NT2/D1 (cell line): ENCODE results near the gene RGS21.
"Not testable (repeated sequence)": the region's sequence is repeated elsewhere in the genome, so short reads cannot be mapped to it uniquely, and the experiment has no call there.

Experiments used
- DNase-seq: peaks from one replicate; pipeline ENCODE4 v3.0.0-alpha.2; 2011; ENCODE audit warnings: low read depth, low spot score
- H3K27me3 ChIP-seq: 2 replicates; pipeline ENCODE4 v1.6.0; 2011; ENCODE audit warnings: mild to moderate bottlenecking; ENCODE audit not compliant: insufficient read length, insufficient read depth
- H3K36me3 ChIP-seq: 2 replicates; pipeline ENCODE4 v1.6.1; 2011; ENCODE audit warnings: mild to moderate bottlenecking, low read length, mixed read lengths; ENCODE audit not compliant: insufficient read depth, insufficient read length
- H3K4me1 ChIP-seq: 2 replicates; pipeline ENCODE4 v1.5.1; 2011; ENCODE audit not compliant: insufficient read depth, insufficient read length
- H3K4me3 ChIP-seq: 2 replicates; pipeline ENCODE4 v1.5.1; 2011; ENCODE audit warnings: low read depth; ENCODE audit not compliant: insufficient read length
- H3K9ac ChIP-seq: 2 replicates; pipeline ENCODE4 v1.6.0; 2011; ENCODE audit warnings: low read depth; ENCODE audit not compliant: insufficient read length
- H3K9me3 ChIP-seq: 2 replicates; pipeline ENCODE4 v1.5.1; 2011; ENCODE audit warnings: mild to moderate bottlenecking, low read length; ENCODE audit not compliant: insufficient read depth
- SUZ12 ChIP-seq: IDR thresholded peaks from 2 replicates; pipeline ENCODE4 v1.6.1; 2011; ENCODE audit not compliant: insufficient read length, insufficient read depth; ENCODE audit errors: extremely low read depth
- YY1 ChIP-seq: IDR thresholded peaks from 2 replicates; pipeline ENCODE4 v1.6.1; 2011; ENCODE audit not compliant: insufficient read length, insufficient read depth
- ZNF274 ChIP-seq: IDR thresholded peaks from 2 replicates; pipeline ENCODE4 v1.6.1; 2011; ENCODE audit warnings: mild to moderate bottlenecking, low read depth, low read length

RGS21 gene, protein sequence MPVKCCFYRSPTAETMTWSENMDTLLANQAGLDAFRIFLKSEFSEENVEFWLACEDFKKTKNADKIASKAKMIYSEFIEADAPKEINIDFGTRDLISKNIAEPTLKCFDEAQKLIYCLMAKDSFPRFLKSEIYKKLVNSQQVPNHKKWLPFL

DNA sequence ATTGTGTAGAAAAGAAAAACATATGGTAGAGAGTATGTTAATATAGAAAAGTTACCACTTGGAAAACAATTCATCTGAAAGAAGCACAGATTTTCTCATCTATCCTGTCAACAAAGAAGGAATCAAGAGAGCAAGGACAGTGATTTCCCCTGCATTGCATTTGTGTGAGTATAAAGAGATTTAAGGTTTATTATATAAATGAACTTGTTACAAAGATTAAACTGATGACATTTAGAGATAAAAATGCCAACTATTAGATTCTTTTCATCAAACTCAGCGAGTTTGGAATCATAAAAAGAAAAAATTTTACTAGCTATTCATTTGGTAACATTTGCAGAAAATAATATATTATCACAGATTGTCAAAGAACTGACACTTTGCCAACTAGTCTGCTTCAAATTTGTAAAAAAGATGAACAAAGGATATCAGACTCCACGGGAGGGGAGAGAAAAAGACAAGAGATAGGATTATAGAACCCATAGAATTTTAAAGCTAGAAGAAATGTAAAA is at the start of gene RGS21:
TSS of gene RGS21 (plus strand) at position 51 of the 509 bp plus-strand sequence. CDS start 26,045 bp downstream, outside the sequence.
- no peak for DNase-seq
- no peaks in the 10 kb centered on the region for H3K9me3 ChIP-seq
- H3K36me3 ChIP-seq: no peaks in the 10 kb centered on the region
- TF ChIP-seq ZNF274 (no peak), YY1 (no peak), SUZ12 (no peak)
- H3K27me3 ChIP-seq: no peaks in the 10 kb centered on the region
- H3K4me1 ChIP-seq: no peaks in the 10 kb centered on the region
- no peak within 1 kb of the TSS for H3K4me3 ChIP-seq
- no peak within 1 kb of the TSS for H3K9ac ChIP-seq

DNA sequence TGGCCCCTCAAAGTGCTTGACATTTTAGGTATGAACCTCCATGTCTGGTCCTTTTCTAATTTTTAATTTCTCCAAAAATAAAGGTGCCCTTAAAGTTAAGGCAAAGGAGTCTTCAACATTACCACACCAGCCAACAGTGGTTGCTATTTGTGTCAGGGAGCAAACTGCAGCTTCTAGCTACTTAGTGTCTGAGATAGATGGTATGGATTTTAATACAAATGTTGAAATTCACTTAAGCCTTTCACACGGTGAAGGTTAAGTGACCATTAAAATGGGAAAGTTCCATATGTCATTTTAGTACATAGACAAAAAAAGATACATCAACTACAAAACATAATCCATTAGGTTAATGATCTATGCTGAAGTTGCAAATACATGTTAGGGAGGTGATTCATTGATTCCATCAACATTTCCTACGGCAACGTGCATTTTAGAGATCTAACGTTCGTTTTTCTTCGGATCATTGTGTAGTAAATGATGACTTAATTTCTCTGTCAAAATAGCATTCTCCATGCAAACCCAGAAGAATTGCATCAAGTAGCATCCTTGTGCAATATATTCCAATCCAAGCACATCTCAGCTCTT is 48.2 kb upstream of the RGS21 start:
- no peak overlapping the region for H3K4me3 ChIP-seq
- no peak for DNase-seq
- H3K36me3 ChIP-seq: no peaks in the 10 kb centered on the region
- no peaks in the 10 kb centered on the region for H3K9me3 ChIP-seq
- no peaks in the 10 kb centered on the region for H3K4me1 ChIP-seq
- no peak overlapping the region for H3K9ac ChIP-seq
- H3K27me3 ChIP-seq: no peaks in the 10 kb centered on the region
- TF ChIP-seq SUZ12: no peak
- no peak for TF ChIP-seq YY1
- no peak for TF ChIP-seq ZNF274

DNA sequence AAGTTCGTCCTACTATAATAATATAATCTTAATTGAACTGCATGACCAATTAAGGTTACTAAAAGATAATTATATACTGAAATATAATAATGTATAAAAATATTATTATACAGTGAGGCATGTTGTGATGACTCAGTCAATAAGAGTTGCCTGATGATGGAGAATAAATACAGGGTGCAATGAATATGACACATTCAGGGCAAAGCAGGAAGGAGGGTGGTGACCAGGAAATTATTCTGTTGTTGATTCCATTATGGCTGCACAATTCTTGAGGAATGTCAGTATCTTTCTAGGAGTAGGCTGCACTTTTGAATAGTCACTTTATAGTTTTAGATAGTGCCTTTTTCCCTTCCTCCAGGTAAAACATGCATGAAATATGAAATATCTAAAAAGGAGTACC is 46.4 kb upstream of the RGS21 start:
- no peak for TF ChIP-seq SUZ12
- TF ChIP-seq ZNF274: no peak
- no peak for TF ChIP-seq YY1
- H3K9me3 ChIP-seq: no peaks in the 10 kb centered on the region
- H3K36me3 ChIP-seq: no peaks in the 10 kb centered on the region
- no peaks in the 10 kb centered on the region for H3K27me3 ChIP-seq
- no peak overlapping the region for H3K9ac ChIP-seq
- no peak for DNase-seq
- H3K4me1 ChIP-seq: no peaks in the 10 kb centered on the region
- no peak overlapping the region for H3K4me3 ChIP-seq

DNA sequence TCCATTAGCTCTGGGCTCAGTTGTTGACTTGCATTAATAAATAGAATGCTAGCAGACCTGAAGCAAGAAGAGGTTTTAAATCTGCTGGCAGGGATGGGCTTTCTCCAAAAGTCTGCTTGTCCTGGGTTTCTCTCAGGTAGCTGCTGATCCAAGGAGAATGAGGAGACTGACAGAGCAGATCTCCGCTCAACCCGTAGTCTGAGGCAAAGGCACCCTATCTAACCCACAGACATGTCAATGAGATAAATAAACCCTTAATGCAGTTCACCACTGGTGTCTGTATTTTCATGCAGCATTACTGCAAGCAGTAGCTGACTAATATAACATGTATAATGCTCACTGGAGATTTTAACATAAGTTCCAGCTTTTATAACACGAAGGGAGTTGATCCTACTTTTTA is 44.1 kb upstream of the RGS21 start:
- Histone ChIP-seq H3K36me3 (no peaks in the 10 kb centered on the region), H3K9ac (no peak overlapping the region), H3K9me3 (no peaks in the 10 kb centered on the region), H3K4me3 (no peak overlapping the region), H3K27me3 (no peaks in the 10 kb centered on the region), H3K4me1 (no peaks in the 10 kb centered on the region)
- no peak for DNase-seq
- TF ChIP-seq ZNF274 (no peak), SUZ12 (no peak), YY1 (no peak)

DNA sequence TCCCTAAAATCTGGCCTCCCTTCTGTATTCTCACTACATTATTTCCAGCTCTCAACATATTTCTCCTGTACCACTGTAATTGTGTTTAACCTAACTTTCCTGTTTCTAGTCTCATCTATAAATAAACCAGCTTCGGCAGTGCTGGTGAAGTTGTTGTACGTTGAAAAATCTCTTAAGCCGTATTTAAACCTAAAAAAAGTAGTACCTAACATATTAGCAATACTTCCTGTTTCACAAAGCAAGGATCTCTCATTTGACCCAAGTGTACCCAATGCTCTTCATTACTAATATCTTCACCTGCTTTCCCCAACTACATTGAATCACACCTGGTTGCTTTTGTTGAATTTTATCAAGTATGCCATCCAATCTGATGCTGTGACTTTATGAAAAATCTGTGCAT is 42.2 kb upstream of the RGS21 start:
- no peak for TF ChIP-seq YY1
- TF ChIP-seq ZNF274: no peak
- no peak for DNase-seq
- Histone ChIP-seq H3K27me3 (no peaks in the 10 kb centered on the region), H3K9me3 (no peaks in the 10 kb centered on the region), H3K4me1 (no peaks in the 10 kb centered on the region), H3K4me3 (no peak overlapping the region), H3K9ac (no peak overlapping the region), H3K36me3 (no peaks in the 10 kb centered on the region)

DNA sequence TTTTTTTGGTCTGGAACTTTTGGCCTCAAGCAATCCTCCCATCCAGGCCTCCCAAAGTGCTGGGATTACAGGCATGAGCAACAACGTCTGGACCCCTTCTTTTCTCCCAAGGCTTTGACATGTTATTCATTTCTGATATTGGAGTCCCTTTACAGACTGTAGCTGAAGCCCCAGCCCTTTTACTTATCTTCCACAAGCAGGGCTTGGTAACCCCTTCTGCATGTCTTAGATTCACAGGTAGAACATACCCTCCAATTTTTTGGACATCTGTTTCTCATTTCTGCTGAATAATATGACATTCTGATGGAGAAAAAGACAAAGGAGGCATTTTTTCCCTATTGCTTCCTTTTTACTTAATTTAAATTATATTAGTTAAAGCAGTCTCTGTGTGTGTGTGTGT is 39.2 kb upstream of the RGS21 start:
- DNase-seq: no peak
- peaks cover 11% of the 10 kb centered on the region; the same call in 1 of the 2 replicates for H3K9me3 ChIP-seq
- H3K4me1 ChIP-seq: no peaks in the 10 kb centered on the region
- H3K27me3 ChIP-seq: no peaks in the 10 kb centered on the region
- H3K36me3 ChIP-seq: no peaks in the 10 kb centered on the region
- H3K9ac ChIP-seq: no peak overlapping the region
- no peak overlapping the region for H3K4me3 ChIP-seq
- no peak for TF ChIP-seq YY1
- TF ChIP-seq SUZ12: no peak

DNA sequence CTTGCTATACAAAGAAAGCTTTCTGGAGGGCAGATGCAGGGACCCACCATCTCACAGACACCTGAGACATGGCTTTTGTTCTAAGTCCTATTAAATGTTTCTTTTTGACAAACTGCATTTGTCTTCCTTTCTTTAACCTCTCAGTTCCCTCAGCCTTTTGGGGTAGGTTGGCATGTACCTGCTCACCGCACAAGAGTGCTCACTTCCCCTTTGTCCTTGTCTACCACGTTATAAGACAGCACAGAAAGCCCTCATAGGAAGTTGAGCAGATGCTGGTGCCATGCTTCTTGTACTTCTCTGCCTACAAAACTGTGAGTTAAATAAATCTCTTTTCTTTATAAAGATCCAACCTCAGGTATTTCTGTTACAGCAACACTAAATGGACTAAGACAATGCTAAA is 31.9 kb upstream of the RGS21 start:
- Histone ChIP-seq H3K36me3 (no peaks in the 10 kb centered on the region), H3K4me3 (no peak overlapping the region), H3K27me3 (no peaks in the 10 kb centered on the region), H3K9me3 (peaks cover 15% of the 10 kb centered on the region; the same call in 1 of the 2 replicates), H3K4me1 (no peaks in the 10 kb centered on the region), H3K9ac (no peak overlapping the region)
- TF ChIP-seq SUZ12 (no peak), YY1 (no peak), ZNF274 (no peak)
- DNase-seq: no peak

DNA sequence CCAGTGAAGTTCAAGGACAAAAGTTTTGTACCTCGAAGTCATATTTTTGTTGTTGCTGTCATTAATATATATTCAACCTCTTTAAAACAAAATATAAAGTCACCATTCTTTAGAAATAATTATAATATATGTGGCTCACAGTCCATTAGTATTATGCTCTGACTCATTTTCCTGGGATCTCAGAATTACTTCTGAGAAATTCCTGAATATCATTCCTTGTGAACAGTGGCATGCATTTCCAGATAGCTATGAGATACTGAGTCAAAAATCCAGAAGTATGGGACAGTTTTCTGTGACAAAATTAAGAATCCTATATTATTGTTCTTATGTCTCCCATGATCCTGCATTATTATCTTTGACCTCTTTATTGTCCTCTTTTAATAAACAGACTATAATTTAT is 13.8 kb upstream of the RGS21 start:
- Histone ChIP-seq H3K9ac (no peak overlapping the region), H3K27me3 (no peaks in the 10 kb centered on the region), H3K4me3 (no peak overlapping the region), H3K36me3 (no peaks in the 10 kb centered on the region), H3K4me1 (no peaks in the 10 kb centered on the region), H3K9me3 (peaks cover 4% of the 10 kb centered on the region; the same call in 1 of the 2 replicates)
- TF ChIP-seq ZNF274 (no peak), SUZ12 (no peak), YY1 (no peak)
- DNase-seq: no peak

DNA sequence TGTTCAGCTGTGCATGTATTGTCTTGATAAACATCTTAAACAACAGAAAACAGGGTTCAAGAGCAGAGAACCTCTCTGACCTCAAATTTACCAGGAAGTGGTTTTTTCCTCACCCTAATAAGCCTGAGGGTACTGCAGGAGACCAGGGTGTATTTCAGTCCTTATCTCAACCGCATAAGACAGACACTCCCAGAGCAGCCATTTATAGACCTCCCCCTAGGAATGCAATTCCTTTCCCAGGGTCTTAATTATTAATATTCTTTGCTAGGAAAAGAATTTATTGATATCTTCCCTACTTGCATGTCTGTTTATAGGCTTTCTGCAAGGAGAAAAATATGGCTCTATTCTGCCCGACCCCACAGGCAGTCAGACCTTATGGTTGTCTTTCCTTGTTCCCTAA is 8.5 kb upstream of the RGS21 start:
- not testable (repeated sequence) for H3K36me3 ChIP-seq, DNase-seq, H3K27me3 ChIP-seq, H3K9me3 ChIP-seq, H3K4me3 ChIP-seq, H3K9ac ChIP-seq, H3K4me1 ChIP-seq
